PFSK-1 (cell line): ENCODE results near the gene RGS7.

Experiments
- FOXP2 ChIP-seq: optimal IDR thresholded peaks from 2 replicates; pipeline ENCODE3; 2011; ENCODE audit warnings: borderline replicate concordance, control low read depth, inconsistent platforms; ENCODE audit not compliant: insufficient read depth; ENCODE audit errors: extremely low read length, extremely low read depth
- POLR2AphosphoS5 ChIP-seq: IDR thresholded peaks from 2 replicates; pipeline ENCODE4 v1.6.1; 2012; ENCODE audit warnings: low read depth, mild to moderate bottlenecking, control low read depth, low read length, moderate library complexity
- SIN3A ChIP-seq: IDR thresholded peaks from 2 replicates; pipeline ENCODE4 v1.6.1; 2012; ENCODE audit warnings: mild to moderate bottlenecking, low read length, moderate library complexity, borderline replicate concordance; ENCODE audit not compliant: insufficient read depth
- TAF1 ChIP-seq: IDR thresholded peaks from 2 replicates; pipeline ENCODE4 v1.6.1; 2012; ENCODE audit warnings: low read length, control low read depth, borderline replicate concordance; ENCODE audit not compliant: insufficient read depth
- TF ChIP-seq, protein P1 (sequence below), 2 experiments: IDR thresholded peaks; 2 replicates each; pipeline versions ENCODE4 v1.6.1 to v1.8.0; 2011 to 2012; ENCODE audit warnings: low read depth in 2 of 2, low read length in 2 of 2, control low read depth in 1 of 2, inconsistent platforms in 1 of 2, mild to moderate bottlenecking in 1 of 2, moderate library complexity in 1 of 2; ENCODE audit not compliant: insufficient read depth in 1 of 2

RGS7 gene

GRCh38 chr1:241114699-241115233 is 242.2 kb downstream of the RGS7 start:
- TF ChIP-seq TAF1 = no peak

DNA sequence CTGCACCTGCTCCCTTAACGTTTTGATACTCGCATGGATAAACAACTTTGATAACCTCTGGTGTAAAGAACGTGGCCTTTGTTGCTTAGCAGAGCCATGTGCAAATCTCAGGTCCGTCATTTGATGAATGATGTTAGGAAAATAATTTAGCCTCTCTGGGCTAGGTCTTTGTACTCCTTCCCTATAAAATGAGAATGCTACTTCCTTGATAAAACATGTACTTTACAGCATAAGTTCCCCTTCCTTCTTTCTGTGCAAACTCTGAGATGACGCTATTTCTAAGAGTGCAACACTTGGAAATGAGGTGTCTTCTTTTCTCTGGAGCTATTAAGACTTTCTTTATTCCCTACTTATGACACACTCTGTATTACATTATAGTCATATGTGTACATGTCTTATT is 243.4 kb downstream of the RGS7 start:
- no peak for TF ChIP-seq TAF1
- no peak for TF ChIP-seq SIN3A
- no peak for TF ChIP-seq POLR2AphosphoS5
- no peak for TF ChIP-seq FOXP2
- TF ChIP-seq, protein P1, sequence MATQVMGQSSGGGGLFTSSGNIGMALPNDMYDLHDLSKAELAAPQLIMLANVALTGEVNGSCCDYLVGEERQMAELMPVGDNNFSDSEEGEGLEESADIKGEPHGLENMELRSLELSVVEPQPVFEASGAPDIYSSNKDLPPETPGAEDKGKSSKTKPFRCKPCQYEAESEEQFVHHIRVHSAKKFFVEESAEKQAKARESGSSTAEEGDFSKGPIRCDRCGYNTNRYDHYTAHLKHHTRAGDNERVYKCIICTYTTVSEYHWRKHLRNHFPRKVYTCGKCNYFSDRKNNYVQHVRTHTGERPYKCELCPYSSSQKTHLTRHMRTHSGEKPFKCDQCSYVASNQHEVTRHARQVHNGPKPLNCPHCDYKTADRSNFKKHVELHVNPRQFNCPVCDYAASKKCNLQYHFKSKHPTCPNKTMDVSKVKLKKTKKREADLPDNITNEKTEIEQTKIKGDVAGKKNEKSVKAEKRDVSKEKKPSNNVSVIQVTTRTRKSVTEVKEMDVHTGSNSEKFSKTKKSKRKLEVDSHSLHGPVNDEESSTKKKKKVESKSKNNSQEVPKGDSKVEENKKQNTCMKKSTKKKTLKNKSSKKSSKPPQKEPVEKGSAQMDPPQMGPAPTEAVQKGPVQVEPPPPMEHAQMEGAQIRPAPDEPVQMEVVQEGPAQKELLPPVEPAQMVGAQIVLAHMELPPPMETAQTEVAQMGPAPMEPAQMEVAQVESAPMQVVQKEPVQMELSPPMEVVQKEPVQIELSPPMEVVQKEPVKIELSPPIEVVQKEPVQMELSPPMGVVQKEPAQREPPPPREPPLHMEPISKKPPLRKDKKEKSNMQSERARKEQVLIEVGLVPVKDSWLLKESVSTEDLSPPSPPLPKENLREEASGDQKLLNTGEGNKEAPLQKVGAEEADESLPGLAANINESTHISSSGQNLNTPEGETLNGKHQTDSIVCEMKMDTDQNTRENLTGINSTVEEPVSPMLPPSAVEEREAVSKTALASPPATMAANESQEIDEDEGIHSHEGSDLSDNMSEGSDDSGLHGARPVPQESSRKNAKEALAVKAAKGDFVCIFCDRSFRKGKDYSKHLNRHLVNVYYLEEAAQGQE (IDR thresholded peaks at IDR 0.05; ENCODE audit: insufficient read depth in 1 of 2, low read depth in 2 of 2, low read length in 2 of 2) = no peak

DNA sequence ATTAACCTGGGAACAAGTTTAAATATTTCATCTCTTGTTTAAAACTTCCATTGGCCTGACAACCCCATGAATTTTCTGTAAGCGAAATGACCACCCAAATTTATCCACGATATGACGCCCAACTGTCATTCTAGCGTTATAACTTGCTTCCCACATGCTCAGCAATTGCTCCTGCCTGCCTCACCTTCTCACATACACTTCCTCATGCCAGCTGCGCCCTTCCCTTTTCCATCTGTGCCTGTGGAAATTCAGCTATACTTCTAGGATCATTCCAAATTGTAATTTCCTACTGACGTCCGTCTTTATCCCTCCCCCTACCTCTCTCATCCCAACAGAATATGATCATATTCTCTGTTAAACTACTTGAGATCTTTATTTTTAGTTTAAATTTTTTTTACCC is 248.0 kb downstream of the RGS7 start:
- TF ChIP-seq POLR2AphosphoS5 = no peak

- TF ChIP-seq POLR2AphosphoS5 = no peak
- no peak for TF ChIP-seq FOXP2
- TF ChIP-seq SIN3A = no peak
- no peak for TF ChIP-seq TAF1
- TF ChIP-seq, protein P1 (IDR thresholded peaks at IDR 0.05; ENCODE audit: insufficient read depth in 1 of 2, low read depth in 2 of 2, low read length in 2 of 2) = no peak
These were observed 251.9 kb downstream of the RGS7 start for GRCh38 chr1:241105147-241105546.

DNA sequence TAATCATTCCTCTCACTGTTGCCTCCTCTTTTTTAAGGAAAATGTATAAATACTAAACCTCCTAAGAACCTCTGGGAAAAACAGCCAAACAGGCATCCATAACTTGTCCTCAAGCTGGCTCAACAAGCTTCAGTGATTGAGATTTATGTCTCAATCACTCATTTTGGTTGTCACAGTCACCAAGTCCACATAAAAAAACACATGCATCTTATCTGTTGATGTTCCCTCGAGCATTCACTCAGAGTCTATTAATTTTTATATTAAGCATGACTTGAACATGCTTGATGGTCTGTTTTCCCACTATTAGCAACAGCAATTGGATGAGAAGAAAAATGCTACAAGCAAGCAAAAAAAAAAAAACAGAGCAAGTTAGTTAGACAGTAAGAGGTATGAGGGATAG is 254.3 kb downstream of the RGS7 start:
- no peak for TF ChIP-seq TAF1
- no peak for TF ChIP-seq FOXP2
- TF ChIP-seq POLR2AphosphoS5 = no peak
- no peak for TF ChIP-seq SIN3A
- TF ChIP-seq, protein P1 (IDR thresholded peaks at IDR 0.05; ENCODE audit: insufficient read depth in 1 of 2, low read depth in 2 of 2, low read length in 2 of 2) = no peak

GRCh38 chr1:241101622-241102021 is 255.4 kb downstream of the RGS7 start:
- TF ChIP-seq SIN3A (no peak), POLR2AphosphoS5 (no peak), FOXP2 (no peak), TAF1 (no peak)
- TF ChIP-seq, protein P1 (IDR thresholded peaks at IDR 0.05; ENCODE audit: insufficient read depth in 1 of 2, low read depth in 2 of 2, low read length in 2 of 2) = no peak
